HUES64 (cell line): ENCODE measurements around the gene SLC36A3.
"Not testable (repeated sequence)": the region's sequence is repeated elsewhere in the genome, so short reads cannot be mapped to it uniquely, and the experiment has no call there.

Experiments used
- H3K27ac ChIP-seq: 2 replicates; pipeline ENCODE4 v1.7.0; 2013; ENCODE audit warnings: low read depth, low read length, inconsistent platforms
- H3K27me3 ChIP-seq: 2 replicates; pipeline ENCODE4 v1.6.1; 2013; ENCODE audit warnings: mild to moderate bottlenecking, low read length; ENCODE audit not compliant: insufficient read depth
- H3K36me3 ChIP-seq: 2 replicates; pipeline ENCODE4 v1.6.1; 2013; ENCODE audit warnings: mild to moderate bottlenecking, low read length; ENCODE audit not compliant: insufficient read depth
- H3K4me1 ChIP-seq: 2 replicates; pipeline ENCODE4 v1.6.1; 2013; ENCODE audit warnings: mild to moderate bottlenecking, low read length, moderate library complexity; ENCODE audit not compliant: insufficient read depth
- H3K4me3 ChIP-seq: 2 replicates; pipeline ENCODE4 v1.5.1; 2013; ENCODE audit warnings: mild to moderate bottlenecking, low read length, moderate library complexity
- H3K9ac ChIP-seq: 2 replicates; pipeline ENCODE4 v1.6.1; 2013; ENCODE audit warnings: mild to moderate bottlenecking, low read depth, low read length
- H3K9me3 ChIP-seq: 2 replicates; pipeline ENCODE4 v1.6.1; 2013; ENCODE audit warnings: low read depth, low read length; ENCODE audit not compliant: insufficient read depth
- WGBS: fragments of 150-250, 120-280 bp; methylation state at CpG from one replicate; pipeline ENCODE4 v1.1.7; 2013; ENCODE audit warnings: missing lambda C conversion rate; 5-methylcytosine and 5-hydroxymethylcytosine counted together

The SLC36A3 gene

GRCh38 chr5:151258816-151259215 lies 44.8 kb downstream of the SLC36A3 start:
- peaks cover 6% of the 10 kb centered on the region; the same call in 1 of the 2 replicates for H3K4me1 ChIP-seq
- H3K27me3 ChIP-seq: no peaks in the 10 kb centered on the region
- H3K36me3 ChIP-seq: peaks cover 7% of the 10 kb centered on the region
- H3K4me3 ChIP-seq: no peak overlapping the region
- no peak overlapping the region for H3K27ac ChIP-seq
- H3K9ac ChIP-seq: no peak overlapping the region
- WGBS: 0% methylated on average over 1 of the region's 1 CpG
- no peaks in the 10 kb centered on the region for H3K9me3 ChIP-seq

- Histone ChIP-seq H3K4me3 (no peak overlapping the region), H3K4me1 (peaks cover 7% of the 10 kb centered on the region; the same call in 1 of the 2 replicates), H3K27ac (no peak overlapping the region), H3K9ac (no peak overlapping the region), H3K36me3 (peaks cover 7% of the 10 kb centered on the region), H3K27me3 (no peaks in the 10 kb centered on the region), H3K9me3 (no peaks in the 10 kb centered on the region)
- 85% methylated on average over 7 of the region's 7 CpGs for WGBS
These were observed 45.4 kb downstream of the SLC36A3 start for GRCh38 chr5:151258201-151258611.

- Histone ChIP-seq H3K9me3 (no peaks in the 10 kb centered on the region), H3K27ac (no peak overlapping the region), H3K9ac (no peak overlapping the region), H3K4me1 (peaks cover 7% of the 10 kb centered on the region; the same call in 1 of the 2 replicates), H3K36me3 (peaks cover 7% of the 10 kb centered on the region), H3K4me3 (no peak overlapping the region), H3K27me3 (no peaks in the 10 kb centered on the region)
- 86% methylated on average over 5 of the region's 5 CpGs for WGBS
These were observed 45.8 kb downstream of the SLC36A3 start for GRCh38 chr5:151257731-151258181.

GRCh38 chr5:151255621-151256286 lies 47.8 kb downstream of the SLC36A3 start:
- peaks cover 13% of the 10 kb centered on the region for H3K4me1 ChIP-seq
- H3K9me3 ChIP-seq: no peaks in the 10 kb centered on the region
- H3K27me3 ChIP-seq: no peaks in the 10 kb centered on the region
- H3K36me3 ChIP-seq: peaks cover 2% of the 10 kb centered on the region
- WGBS: 93% methylated on average over 3 of the region's 3 CpGs
- no peak overlapping the region for H3K4me3 ChIP-seq
- no peak overlapping the region for H3K9ac ChIP-seq
- no peak overlapping the region for H3K27ac ChIP-seq

GRCh38 chr5:151254990-151255389 lies 48.6 kb downstream of the SLC36A3 start:
- not testable (repeated sequence) for H3K27ac ChIP-seq, H3K36me3 ChIP-seq, H3K9me3 ChIP-seq, H3K4me3 ChIP-seq, H3K9ac ChIP-seq, H3K27me3 ChIP-seq
- WGBS: 94% methylated on average over 5 of the region's 5 CpGs
- H3K4me1 ChIP-seq: peaks cover 19% of the 10 kb centered on the region

- Histone ChIP-seq H3K9ac (no peak overlapping the region), H3K4me3 (no peak overlapping the region), H3K4me1 (peaks cover 19% of the 10 kb centered on the region), H3K9me3 (no peaks in the 10 kb centered on the region), H3K36me3 (no peaks in the 10 kb centered on the region), H3K27me3 (no peaks in the 10 kb centered on the region), H3K27ac (no peak overlapping the region)
- 100% methylated on average over 1 of the region's 1 CpG for WGBS
These were observed 49.0 kb downstream of the SLC36A3 start for GRCh38 chr5:151254556-151254955.

- H3K27me3 ChIP-seq: no peaks in the 10 kb centered on the region
- H3K4me3 ChIP-seq: peak overlapping the region; percentile 87
- 27% methylated on average over 5 of the region's 5 CpGs for WGBS
- no peaks in the 10 kb centered on the region for H3K36me3 ChIP-seq
- peaks cover 19% of the 10 kb centered on the region for H3K4me1 ChIP-seq
- H3K9me3 ChIP-seq: no peaks in the 10 kb centered on the region
- no peak overlapping the region for H3K27ac ChIP-seq
- H3K9ac ChIP-seq: peak overlapping the region; percentile 73
These were observed 50.0 kb downstream of the SLC36A3 start for GRCh38 chr5:151253605-151253950.

GRCh38 chr5:151252762-151253604 lies 50.6 kb downstream of the SLC36A3 start, which contains the start of gene GM2A:
Gene GM2A (plus strand): TSS chr5:151253185. CDS start chr5:151253217, 32 bp downstream.
- H3K9me3 ChIP-seq: no peaks in the 10 kb centered on the region
- under 1% methylated on average over 47 of the region's 52 CpGs for WGBS
- H3K4me1 ChIP-seq: peaks cover 19% of the 10 kb centered on the region
- no peaks in the 10 kb centered on the region for H3K36me3 ChIP-seq
- no peak within 1 kb of the TSS for H3K27ac ChIP-seq
- peak within 1 kb of the TSS; percentile 87 for H3K4me3 ChIP-seq
- H3K27me3 ChIP-seq: no peaks in the 10 kb centered on the region
- peak within 1 kb of the TSS; percentile 73 for H3K9ac ChIP-seq

- 97% methylated on average over 4 of the region's 4 CpGs for WGBS
- Histone ChIP-seq H3K27me3 (no peaks in the 10 kb centered on the region), H3K4me3 (no peak overlapping the region), H3K9me3 (no peaks in the 10 kb centered on the region), H3K4me1 (peaks cover 16% of the 10 kb centered on the region; the same call in 1 of the 2 replicates), H3K36me3 (no peaks in the 10 kb centered on the region), H3K27ac (no peak overlapping the region), H3K9ac (no peak overlapping the region)
These were observed 51.9 kb downstream of the SLC36A3 start for GRCh38 chr5:151251621-151252020.

- 90% methylated on average over 4 of the region's 5 CpGs for WGBS
These were observed 52.5 kb downstream of the SLC36A3 start for GRCh38 chr5:151251001-151251551.

More at GRCh38 chr5:151251001-151251551, 52.5 kb downstream of the SLC36A3 start:
- H3K9ac ChIP-seq: no peak overlapping the region
- H3K27me3 ChIP-seq: no peaks in the 10 kb centered on the region
- no peak overlapping the region for H3K27ac ChIP-seq
- no peak overlapping the region for H3K4me3 ChIP-seq
- H3K36me3 ChIP-seq: no peaks in the 10 kb centered on the region
- H3K4me1 ChIP-seq: peaks cover 16% of the 10 kb centered on the region; the same call in 1 of the 2 replicates
- no peaks in the 10 kb centered on the region for H3K9me3 ChIP-seq
